HepG2 (cell line): ENCODE measurements around the gene PHF2. TPM values are rescaled to one million over a fixed set of nuclear protein-coding genes. Genes with fewer than 3 reads are reported as not detected.

Experiments used
- CTCF ChIP-seq: sonication (generic); formaldehyde crosslinking; IDR thresholded peaks from 2 replicates; pipeline ENCODE4 v1.5.0; 2020; ENCODE audit warnings: mild to moderate bottlenecking, missing genetic modification reagents, moderate library complexity
- ELK4 ChIP-seq: sonication (generic); formaldehyde crosslinking; IDR thresholded peaks from 2 replicates; pipeline ENCODE4 v1.9.0; 2021; ENCODE audit warnings: missing genetic modification reagents, borderline replicate concordance
- FIP1L1 ChIP-seq: fragments of 200-400 bp; formaldehyde crosslinking; IDR thresholded peaks from 2 replicates; pipeline ENCODE4 v1.6.1; 2018; ENCODE audit warnings: low read depth, mild to moderate bottlenecking, low read length, moderate library complexity, borderline replicate concordance; ENCODE audit not compliant: insufficient read depth
- MTF2 ChIP-seq: sonication (generic); formaldehyde crosslinking; IDR thresholded peaks from 2 replicates; pipeline ENCODE4 v1.5.0; 2020; ENCODE audit warnings: missing genetic modification reagents, borderline replicate concordance
- TBX3 ChIP-seq: fragments of 450-650 bp; IDR thresholded peaks from 2 replicates; pipeline ENCODE4 v1.6.1; 2017; ENCODE audit warnings: antibody characterized with exemption, mild to moderate bottlenecking, inconsistent platforms, borderline replicate concordance
- TEAD3 ChIP-seq: optimal IDR thresholded peaks from 2 replicates; pipeline ENCODE3; 2016; ENCODE audit warnings: borderline replicate concordance
- ZNF10 ChIP-seq: sonication (generic); formaldehyde crosslinking; IDR thresholded peaks from 2 replicates; pipeline ENCODE4 v1.4.0; 2020; ENCODE audit warnings: mild to moderate bottlenecking, low read depth, missing genetic modification reagents, borderline replicate concordance
- ZNF567 ChIP-seq: sonication (generic); formaldehyde crosslinking; IDR thresholded peaks from 2 replicates; pipeline ENCODE4 v1.8.1; 2023; ENCODE audit warnings: mild to moderate bottlenecking, missing genetic modification reagents, borderline replicate concordance
- ZXDC ChIP-seq: sonication (generic); formaldehyde crosslinking; IDR thresholded peaks from 2 replicates; pipeline ENCODE4 v1.5.0; 2020; ENCODE audit warnings: mild to moderate bottlenecking, missing genetic modification reagents
- polyA plus RNA-seq, 8 experiments: library from polyadenylated mRNA; depleted of rRNA in 3 of 8; stranded (reverse) in 7 of 8; unstranded in 1 of 8; fragments of >200 nt; fragmentation: Illumina TruSeq in 4 of 8; extraction: Trizol in 4 of 8; gene quantifications; 2 replicates each; pipeline versions ENCODE4 v1.2.1 to v1.2.3, GENCODE V29; 2011 to 2016; ENCODE audit warnings: low read depth in 4 of 8, missing spikeins in 1 of 8, mixed read lengths in 1 of 8; ENCODE audit not compliant: insufficient read depth in 1 of 8
- total RNA-seq, 5 experiments: library from RNA; depleted of rRNA; stranded (reverse); fragments of >200 nt; fragmentation: Illumina TruSeq; extraction: Trizol; gene quantifications; 2 replicates each; pipeline ENCODE4 v1.2.3, GENCODE V29; 2016; ENCODE audit warnings: low read depth in 1 of 5
- TF ChIP-seq, protein P1 (sequence below): sonication (generic); formaldehyde crosslinking; IDR thresholded peaks from 2 replicates; pipeline ENCODE4 v1.8.1; 2022; ENCODE audit warnings: low read depth, mild to moderate bottlenecking, missing genetic modification reagents
- TF ChIP-seq, protein P2 (sequence below): sonication (generic); formaldehyde crosslinking; IDR thresholded peaks from 2 replicates; pipeline ENCODE4 v1.4.0; 2020; ENCODE audit warnings: missing genetic modification reagents

Gene PHF2
- total and polyA plus RNA-seq, 2 of the 13 experiments (the other 11 are each of a cell fraction or from before 2014, with no cell fraction given): 6.6 to 9.1 TPM

GRCh38 chr9:93682155-93682968 is 106.0 kb downstream of the PHF2 start (continued):
- TF ChIP-seq ZNF567: no peak
- TF ChIP-seq CTCF: peak; percentile 90
- TF ChIP-seq ZNF10 (CRISPR knock-in tag): no peak
- TF ChIP-seq FIP1L1: no peak
- TF ChIP-seq, protein P1, sequence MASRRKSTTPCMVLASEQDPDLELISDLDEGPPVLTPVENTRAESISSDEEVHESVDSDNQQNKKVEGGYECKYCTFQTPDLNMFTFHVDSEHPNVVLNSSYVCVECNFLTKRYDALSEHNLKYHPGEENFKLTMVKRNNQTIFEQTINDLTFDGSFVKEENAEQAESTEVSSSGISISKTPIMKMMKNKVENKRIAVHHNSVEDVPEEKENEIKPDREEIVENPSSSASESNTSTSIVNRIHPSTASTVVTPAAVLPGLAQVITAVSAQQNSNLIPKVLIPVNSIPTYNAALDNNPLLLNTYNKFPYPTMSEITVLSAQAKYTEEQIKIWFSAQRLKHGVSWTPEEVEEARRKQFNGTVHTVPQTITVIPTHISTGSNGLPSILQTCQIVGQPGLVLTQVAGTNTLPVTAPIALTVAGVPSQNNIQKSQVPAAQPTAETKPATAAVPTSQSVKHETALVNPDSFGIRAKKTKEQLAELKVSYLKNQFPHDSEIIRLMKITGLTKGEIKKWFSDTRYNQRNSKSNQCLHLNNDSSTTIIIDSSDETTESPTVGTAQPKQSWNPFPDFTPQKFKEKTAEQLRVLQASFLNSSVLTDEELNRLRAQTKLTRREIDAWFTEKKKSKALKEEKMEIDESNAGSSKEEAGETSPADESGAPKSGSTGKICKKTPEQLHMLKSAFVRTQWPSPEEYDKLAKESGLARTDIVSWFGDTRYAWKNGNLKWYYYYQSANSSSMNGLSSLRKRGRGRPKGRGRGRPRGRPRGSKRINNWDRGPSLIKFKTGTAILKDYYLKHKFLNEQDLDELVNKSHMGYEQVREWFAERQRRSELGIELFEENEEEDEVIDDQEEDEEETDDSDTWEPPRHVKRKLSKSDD (CRISPR knock-in tag): no peak
- TF ChIP-seq TEAD3 (CRISPR knock-in tag): no peak
- 0 out of 2 replicates have a peak, but pooled peaks have one; percentile 32 for TF ChIP-seq MTF2 (CRISPR knock-in tag)
- no peak for TF ChIP-seq ZXDC (CRISPR knock-in tag)
- TF ChIP-seq TBX3: no peak
- TF ChIP-seq, protein P2, sequence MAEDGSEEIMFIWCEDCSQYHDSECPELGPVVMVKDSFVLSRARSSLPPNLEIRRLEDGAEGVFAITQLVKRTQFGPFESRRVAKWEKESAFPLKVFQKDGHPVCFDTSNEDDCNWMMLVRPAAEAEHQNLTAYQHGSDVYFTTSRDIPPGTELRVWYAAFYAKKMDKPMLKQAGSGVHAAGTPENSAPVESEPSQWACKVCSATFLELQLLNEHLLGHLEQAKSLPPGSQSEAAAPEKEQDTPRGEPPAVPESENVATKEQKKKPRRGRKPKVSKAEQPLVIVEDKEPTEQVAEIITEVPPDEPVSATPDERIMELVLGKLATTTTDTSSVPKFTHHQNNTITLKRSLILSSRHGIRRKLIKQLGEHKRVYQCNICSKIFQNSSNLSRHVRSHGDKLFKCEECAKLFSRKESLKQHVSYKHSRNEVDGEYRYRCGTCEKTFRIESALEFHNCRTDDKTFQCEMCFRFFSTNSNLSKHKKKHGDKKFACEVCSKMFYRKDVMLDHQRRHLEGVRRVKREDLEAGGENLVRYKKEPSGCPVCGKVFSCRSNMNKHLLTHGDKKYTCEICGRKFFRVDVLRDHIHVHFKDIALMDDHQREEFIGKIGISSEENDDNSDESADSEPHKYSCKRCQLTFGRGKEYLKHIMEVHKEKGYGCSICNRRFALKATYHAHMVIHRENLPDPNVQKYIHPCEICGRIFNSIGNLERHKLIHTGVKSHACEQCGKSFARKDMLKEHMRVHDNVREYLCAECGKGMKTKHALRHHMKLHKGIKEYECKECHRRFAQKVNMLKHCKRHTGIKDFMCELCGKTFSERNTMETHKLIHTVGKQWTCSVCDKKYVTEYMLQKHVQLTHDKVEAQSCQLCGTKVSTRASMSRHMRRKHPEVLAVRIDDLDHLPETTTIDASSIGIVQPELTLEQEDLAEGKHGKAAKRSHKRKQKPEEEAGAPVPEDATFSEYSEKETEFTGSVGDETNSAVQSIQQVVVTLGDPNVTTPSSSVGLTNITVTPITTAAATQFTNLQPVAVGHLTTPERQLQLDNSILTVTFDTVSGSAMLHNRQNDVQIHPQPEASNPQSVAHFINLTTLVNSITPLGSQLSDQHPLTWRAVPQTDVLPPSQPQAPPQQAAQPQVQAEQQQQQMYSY (CRISPR knock-in tag): no peak
- no peak for TF ChIP-seq ELK4
